HG03159 (cell line): ENCODE results near the gene CLEC16A.
A peak's percentile ranks its signal among the peaks of the same experiment; 100 is the strongest.

Experiments
- ATAC-seq: cut with Tn5 transposase; IDR thresholded peaks from one replicate; pipeline ENCODE4 v1.9.1; 2021; ENCODE audit warnings: mild to moderate bottlenecking, moderate library complexity; ENCODE audit not compliant: unreplicated experiment

The CLEC16A gene

DNA sequence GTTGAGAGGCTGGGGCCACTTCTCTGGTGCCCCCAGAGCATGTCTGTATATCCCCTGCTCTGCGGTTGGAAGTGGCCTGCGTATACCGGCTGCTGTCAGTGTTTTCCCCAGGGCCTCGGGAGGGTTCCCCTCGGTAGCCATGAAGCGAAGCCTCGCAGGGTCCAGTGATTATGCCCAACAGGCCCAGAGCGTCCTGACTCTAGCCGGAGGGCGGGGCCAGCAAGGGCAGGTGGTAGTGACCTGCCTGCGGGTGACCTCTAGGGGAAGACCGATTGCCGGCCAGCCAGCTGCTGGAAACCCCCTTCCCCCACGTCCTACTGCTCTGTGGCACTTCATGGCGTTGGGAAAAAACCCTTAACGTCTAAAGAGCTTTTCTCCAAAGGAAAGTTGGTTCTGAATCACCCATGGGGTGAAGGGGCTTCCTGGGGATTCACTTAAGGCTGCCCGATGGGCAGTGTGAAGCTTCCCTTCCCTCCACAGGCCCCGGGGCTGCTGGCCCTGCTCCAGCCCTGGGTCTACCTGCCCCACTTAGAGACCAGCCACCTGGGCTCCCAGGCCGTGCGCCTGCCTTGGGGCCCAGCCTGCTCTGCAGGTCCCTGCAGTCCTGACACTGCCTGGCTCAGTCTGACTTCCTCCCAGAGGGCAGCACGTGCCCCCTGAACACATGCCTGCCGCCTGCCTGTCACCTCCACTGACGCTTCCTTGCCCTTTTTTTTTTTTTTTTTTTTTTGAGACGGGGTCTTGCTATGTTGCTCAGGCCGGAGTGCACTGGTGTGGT is 238.9 kb downstream of the CLEC16A start:
- peak; percentile 37 for ATAC-seq

DNA sequence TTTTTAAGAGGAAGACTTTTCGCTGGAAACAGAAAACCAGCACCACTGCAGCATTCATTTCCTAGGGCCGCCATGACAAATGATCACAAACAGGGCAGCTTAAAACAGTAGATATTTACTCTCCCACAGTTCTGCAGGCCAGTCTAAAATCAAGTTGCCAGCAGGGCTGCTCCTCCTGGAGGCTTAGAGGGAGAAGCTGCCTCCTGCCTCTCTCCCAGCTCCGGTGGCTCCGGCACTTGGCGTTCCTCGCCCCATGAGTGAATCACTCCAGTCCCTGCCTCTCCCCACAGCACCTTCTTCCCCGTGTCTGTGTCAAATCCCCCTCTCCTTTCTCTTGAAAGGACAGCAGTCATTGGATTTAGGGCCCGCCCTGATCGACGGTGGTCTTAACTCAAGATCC is 239.6 kb downstream of the CLEC16A start:
- ATAC-seq = no peak

- no peak for ATAC-seq
Measured at GRCh38 chr16:11187522-11188023, 243.2 kb downstream of the CLEC16A start.

- ATAC-seq = no peak
Measured at GRCh38 chr16:11188801-11189740, 244.7 kb downstream of the CLEC16A start.

DNA sequence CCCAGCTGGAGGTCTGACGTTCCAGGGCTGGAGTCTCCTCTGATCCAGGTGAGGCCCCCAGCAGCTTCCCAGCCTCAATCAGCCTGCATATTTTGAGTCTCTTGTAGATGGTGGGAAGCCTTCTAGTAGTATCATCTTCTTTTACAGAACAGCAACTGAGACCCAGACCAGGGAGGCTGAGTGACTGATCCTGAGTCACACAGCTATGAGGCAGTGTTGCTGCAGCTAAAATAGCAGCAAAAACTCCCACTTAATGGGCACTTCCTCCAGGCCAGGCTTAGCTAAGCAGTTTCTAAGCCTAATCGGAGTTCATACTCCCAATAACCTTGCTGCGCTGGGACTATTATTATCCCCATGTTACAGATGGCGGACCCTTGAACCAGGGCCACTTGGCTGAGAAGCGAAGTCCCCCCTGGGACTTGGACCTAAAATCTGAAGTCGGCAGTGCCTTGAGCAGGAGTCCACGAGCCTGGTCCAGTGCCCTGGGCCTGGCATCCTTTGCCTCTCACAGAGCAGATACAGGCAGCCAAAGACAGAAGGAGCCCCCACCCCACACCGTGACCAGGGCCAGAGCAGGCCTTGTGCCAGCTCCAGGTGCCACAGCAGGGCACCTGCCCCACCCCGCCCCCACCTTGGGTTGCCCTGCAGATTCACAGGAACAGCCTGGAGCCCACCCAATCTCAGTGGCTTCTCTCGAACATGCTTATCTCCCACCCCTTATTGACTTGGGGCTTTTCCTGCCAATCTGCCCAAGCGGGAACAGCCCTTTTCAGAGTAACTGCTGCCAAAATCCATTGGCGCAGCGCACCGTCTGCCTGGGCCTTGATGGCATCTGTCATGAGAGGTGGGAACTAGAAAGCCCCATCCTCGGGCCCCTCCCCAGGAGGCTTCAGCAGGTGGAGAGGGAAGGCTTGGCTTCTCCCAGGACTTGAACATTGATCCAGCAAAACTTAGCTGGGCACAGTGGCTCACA is 246.5 kb downstream of the CLEC16A start:
- no peak for ATAC-seq

GRCh38 chr16:11191665-11192064 is 247.3 kb downstream of the CLEC16A start:
- ATAC-seq = no peak

GRCh38 chr16:11193494-11193893 is 249.1 kb downstream of the CLEC16A start:
- no peak for ATAC-seq

DNA sequence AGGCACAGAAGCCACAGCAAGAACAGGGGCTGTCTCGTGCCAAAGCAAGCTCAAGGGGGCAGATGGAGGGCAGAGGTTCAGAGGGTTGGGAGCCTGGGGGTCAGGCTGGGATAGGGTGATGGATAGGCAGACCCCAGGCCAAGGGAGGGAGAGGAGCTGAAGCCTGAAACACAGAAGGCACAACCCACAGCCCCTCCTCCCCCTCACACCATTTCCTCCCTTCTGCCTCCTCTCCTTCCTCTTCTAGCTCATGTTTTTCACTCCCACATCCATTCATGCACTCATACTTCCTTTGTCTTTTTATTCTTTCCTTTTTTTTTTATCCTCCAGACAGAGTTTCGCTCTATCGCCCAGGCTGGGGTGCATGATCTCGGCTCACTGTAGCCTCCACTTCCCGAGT is 250.5 kb downstream of the CLEC16A start:
- ATAC-seq = no peak

GRCh38 chr16:11196286-11196828 is 252.0 kb downstream of the CLEC16A start:
- no peak for ATAC-seq

GRCh38 chr16:11198375-11198774 is 254.0 kb downstream of the CLEC16A start:
- ATAC-seq = no peak

DNA sequence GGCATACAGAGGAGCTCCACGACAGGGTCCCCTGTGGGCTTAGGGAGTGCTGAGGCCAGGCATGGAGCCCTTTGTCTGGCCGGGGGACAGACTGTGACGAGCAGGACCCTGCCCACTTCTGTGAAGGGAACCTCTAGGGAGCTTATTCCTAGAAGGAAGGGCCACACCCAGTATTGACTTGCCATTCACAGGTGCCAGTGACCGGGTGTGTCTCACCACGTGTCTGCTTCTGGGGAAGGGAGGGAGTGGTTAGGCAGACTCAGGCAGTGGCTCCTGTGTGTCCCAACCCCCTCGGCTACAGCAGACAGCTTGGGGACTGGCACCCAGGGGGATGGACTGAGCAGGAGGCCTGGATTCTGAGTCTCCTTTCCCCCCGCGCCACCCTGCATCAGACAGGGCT is 254.5 kb downstream of the CLEC16A start:
- no peak for ATAC-seq

DNA sequence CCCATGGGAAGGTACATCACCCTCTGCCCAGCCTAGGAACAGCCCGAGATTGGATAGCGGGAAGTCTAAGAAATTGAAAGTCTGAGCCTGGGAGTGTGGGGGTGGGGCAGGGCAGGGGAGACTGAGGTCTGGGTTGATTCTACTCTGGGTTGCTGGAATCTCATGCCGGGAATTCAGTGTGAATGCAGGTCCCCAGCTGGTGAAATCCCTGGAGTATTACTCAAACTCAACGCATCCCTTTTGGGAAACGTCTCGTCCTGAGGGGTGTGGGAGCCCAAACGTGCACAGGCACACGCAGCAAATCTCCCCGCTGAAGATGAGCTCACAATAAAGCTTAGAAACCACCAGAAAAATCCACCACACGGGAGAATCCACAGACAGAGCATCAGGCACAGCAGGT is 256.2 kb downstream of the CLEC16A start:
- no peak for ATAC-seq

DNA sequence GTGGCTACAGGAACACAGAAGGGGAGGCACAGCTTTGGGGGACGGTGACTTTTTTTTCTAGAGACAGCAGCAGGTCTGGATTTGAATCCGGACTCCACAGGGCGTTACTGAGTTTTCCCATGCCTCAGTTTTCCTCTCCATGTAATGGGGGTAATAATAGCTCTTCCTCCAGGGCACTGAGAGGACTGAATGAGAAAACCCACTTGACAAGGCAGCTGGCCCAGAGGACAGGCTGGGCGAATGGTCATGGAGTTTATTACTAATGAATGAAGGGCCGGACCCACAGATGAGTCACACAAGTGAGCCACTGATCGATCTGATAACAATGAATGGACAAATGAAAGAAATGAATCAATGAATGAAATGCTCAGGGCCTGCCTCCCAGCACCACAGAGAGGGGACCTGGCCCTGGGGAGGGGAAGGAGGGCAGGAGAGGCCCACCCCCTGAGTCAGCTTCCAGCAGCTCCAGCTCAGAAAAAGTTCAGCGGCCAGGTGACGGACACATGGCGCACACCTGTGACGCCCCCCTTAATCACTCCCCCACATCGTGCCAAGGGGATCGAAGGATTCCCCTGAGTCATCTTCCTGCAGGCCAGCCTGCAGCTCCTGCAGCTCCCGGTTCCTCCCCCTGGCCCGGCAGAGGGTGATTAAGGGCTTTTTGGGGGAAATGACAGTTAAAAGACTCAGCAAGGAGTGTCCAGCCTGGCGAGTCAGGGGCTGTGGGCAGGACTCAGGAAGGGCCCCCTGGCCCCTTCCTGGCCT is 257.3 kb downstream of the CLEC16A start:
- no peak for ATAC-seq

DNA sequence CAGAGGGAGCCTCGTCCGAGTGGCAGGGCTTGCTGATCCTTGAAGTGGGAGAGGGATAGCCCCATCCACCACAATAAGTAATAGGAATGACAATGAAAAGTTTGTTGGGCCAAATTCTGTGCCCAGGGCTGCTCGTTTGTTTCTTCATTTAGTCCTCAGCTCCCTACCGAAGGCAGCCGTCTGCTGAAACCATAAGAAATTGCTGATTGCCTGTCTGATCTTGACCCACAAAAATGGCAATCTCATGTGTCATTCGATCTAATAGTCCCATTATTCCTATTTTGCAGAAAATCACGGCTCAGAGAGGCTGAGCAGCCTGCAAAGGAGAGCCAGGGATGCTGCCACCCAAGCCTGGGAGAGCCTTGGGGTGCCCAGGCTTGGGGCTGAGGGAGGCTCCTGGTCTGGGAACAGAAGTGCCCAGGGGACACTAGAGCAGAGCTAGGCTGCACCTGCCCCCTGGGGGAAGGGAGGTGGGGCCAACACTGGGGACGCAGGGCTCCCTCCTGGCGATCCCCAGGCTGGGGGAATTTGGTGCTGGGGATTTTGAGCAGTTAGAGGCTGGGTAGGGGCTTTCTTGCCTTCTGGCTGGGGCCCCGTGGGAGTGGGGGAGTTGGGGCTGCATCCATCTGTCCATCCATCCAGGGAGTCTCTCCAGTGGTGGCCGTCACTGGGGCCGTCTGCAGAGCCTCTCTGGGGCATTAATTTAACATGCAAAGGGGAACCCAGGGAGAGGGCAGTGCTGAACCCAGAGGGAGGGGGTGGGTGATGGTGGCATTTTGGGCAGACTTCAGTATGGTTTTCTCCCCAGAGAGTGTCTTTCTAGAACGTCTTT is 258.1 kb downstream of the CLEC16A start:
- ATAC-seq = no peak

- no peak for ATAC-seq
Measured at GRCh38 chr16:11203111-11203623, 258.8 kb downstream of the CLEC16A start.

DNA sequence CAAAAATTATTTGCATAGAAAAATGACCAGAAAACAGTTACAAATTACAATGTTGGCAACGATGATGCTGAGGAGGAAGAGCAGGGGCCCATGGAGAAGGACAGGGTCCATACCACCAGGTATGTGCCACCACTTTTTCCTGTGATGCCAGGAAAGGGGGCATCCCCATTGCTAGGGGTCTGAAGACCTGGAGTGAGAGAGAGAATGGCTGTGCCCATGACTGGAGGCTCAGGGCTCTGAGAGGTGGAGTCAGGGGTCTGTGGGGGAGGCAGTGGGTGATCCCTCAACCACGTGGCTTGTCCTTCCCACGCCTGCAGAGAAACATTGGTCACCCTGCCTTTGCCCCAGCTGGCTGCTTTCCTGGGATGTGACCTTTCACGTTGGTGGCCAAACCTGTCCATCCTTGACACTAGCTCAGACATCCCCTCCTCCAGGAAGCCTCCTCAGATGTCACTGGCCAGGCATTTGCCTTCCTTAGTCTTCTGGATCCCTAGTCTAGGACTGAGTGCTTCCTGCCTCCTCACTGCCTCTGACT is 260.2 kb downstream of the CLEC16A start:
- ATAC-seq = no peak

DNA sequence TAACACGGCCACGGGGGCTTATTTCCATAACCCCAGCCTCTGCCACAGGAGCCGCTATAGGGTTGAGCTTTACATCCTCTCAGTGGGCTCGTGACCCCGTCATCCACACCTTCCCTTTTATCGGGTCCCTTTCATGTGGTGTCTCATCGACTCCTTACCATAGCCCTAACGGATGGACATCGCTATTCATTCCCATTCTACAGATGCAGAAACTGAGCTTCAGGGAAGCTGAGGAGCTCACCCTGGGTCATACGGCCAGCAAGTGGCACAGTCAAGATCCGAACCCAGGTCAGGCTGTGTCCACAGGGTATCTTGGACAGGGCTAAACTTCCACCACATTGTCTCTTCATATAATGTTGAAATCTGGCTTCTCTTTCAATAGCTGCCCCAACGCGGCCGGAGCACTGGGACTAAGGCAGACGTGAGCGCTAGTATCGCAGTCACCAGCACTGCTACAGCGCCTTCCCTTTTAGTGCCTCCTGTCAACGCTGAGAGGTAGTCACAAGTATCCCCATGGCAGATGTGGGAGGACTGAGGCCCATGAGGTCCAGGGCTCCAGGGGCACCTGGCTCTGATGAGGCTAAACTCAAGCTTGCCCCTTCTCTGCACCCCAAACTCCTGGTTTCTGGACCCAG is 260.8 kb downstream of the CLEC16A start:
- no peak for ATAC-seq
